Activated T-cell treated with anti-CD3 and anti-CD28 coated beads for 24 hours (primary cell): ENCODE results near the gene SIX1.

Experiments
- DNase-seq: peaks from one replicate; pipeline ENCODE4 v3.0.0-alpha.2; 2020; ENCODE audit warnings: low read depth

The SIX1 gene

DNA sequence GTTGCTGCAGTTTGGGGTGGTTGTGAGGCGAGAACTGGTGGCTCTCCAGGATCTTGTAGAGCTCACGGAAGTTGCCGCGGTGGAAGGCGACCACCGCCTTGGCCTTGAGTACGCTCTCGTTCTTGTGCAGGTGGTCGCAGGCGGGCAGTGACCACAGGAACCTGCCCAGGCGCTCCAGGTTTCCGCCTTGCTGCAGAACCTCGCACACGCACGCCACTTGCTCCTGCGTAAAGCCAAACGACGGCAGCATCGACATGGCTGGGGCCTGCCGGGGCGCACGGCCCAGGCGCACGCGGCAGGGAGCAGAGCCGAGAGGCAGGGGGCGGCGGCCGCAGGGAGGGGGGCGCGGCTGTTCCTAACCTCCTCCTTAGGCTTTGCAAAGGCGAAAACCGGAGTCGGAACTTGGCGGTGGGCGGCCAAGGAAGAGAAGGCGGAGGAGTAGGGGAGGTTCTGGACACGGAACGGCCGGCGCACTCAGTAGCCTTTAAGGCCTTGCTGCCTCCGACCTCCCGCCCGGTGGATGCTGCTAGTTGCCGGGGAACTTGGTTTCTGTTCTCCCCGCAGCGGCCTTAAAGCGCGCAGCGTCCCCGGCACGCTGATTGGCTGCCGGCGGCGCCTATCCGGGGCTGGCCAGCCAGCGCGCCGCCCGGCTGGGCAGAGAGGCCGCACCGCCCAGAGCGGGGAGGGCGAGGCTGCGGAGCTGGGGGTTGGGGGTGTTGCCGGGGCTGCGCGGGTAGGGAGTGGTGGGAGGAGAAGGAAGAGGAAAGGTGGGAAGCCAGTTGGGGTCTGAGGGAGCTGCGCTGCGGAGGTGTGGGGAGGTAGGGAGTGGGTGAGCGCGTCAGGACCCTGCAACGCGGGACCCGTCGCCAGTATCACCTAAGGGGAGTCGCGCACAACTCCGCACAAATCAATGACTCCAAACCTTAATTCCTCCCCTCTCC lies at the start of gene SIX1:
Gene SIX1, minus strand, starts transcription at position 544 of the 941 bp plus-strand sequence. Its CDS starts 288 bp downstream, at position 256.
- DNase-seq = no peak

- no peak for DNase-seq
Observed at GRCh38 chr14:60695327-60695726, 46.0 kb upstream of the SIX1 start.

DNA sequence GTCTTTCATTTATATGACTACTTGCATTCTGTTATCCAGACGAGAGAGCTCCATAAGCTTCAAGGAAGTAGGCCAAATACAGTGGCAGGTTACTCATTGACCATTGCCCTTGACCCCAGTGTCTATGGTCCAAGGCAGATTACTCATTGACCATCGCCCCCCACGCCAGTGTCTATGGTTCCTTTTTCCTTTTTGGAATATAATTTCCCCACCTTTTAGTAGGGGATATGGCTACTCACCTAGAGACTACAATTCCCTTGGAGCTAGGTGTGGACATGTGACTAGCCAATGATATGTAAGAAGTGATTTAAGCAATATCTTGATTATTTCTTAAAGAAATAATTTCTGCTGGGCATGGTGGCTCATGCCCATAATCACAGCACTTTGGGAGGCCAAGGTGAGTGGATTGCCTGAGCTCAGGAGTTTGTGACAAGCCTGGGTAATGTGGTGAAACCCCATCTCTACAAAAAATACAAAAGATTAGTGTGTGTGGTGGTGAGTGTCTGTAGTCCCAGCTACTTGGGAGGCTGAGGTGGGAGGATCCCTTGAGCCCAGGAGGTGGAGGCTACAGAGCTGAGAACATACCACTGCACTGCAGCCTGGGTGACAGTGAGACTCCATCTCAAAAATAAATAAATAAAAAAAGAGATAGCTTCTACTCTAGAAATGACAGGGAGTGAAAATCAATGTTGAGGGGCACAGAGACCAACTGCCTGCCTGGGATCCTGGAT lies 42.3 kb upstream of the SIX1 start:
- DNase-seq = no peak

GRCh38 chr14:60686865-60687264 lies 37.6 kb upstream of the SIX1 start:
- no peak for DNase-seq

DNA sequence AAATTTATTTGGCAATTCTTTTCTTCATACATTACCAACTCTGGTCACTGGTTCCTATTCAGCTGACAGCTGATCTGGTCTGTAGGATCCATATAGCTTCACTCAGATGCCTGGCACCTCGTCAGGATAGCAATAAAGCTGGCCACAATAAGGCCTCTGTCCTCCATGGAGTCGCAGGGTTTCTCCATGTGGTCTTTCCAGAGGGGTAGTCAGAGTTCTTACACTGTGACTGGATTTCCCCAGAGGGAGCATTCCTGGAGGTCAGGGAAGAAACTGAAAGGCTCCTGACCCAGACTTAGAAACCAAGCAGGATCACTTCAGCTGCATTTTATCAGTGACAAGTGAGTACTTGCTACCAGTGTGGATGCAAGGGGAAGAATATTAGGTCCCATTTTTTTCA lies 34.9 kb upstream of the SIX1 start:
- DNase-seq = no peak

GRCh38 chr14:60681271-60681670 lies 32.0 kb upstream of the SIX1 start:
- no peak for DNase-seq

- no peak for DNase-seq
Observed at GRCh38 chr14:60680511-60680910, 31.2 kb upstream of the SIX1 start.

DNA sequence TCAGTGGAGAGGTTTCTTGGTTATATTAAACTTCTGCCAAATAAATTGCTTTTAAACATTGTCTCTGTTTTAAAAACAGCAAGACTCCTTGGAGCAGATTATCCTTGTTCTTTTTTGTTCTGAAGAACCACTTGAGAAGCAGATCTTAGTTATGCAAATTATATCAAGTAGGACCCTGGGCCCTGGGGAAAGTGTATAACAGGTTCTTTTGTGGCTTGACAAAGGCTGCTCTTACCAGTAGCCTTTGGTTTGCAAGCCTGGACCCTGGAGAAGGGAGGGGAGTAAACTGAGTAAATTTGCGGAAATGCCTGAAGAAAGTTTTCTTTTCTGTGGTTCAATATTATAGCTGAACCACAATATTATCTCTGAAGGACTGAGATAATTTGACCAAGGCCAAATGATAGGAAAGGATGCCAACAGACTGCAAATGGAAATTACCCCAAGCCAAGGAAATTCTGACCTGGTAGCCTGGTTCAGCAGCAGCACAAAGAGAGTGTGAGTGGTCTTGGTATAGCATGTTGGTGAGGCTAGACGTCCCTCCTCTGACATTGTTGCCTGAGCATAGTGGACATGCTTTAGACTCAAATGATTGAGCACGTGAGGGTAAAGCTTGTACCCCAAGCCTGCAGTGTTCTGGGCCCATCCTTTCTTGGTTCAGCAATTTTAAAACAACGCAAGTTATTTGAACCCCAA lies 30.4 kb upstream of the SIX1 start:
- no peak for DNase-seq

DNA sequence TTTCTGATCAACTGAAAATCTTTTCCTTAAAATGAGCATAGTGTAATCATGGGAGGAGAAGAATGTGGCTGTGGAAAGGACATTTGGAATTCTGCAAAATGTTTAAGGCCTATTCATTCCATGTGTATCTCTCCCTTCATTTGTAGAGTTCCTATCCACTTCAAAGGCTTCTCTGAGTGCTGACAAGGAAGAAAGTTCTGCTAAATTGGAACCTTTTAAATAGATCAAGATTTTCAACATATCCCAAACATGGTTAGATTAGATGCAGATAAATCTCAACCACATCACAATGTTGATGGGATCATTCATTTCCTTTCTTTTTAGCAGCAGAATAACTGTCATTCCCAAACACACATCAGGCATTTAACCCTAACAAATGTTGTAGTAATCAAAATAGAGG lies 28.4 kb upstream of the SIX1 start:
- DNase-seq = no peak

DNA sequence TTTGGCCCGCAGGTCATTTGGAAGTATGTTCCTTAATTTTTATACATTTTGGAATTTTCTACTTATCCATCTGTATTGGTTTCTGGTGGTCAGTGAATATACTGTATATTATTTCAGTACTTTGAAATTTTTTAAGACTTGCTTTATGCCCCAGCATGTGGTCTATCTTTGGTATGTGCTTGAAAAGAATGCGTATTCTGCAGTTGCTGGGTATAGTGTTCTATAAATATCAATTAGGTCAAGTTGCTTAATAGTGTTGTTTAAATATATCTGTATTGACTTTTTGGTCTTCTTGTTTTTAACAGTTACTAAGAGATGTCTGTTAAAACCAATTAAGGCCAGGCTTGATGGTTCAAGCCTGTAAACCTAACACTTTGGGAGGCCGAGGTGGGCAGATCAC lies 21.7 kb upstream of the SIX1 start:
- DNase-seq = no peak

DNA sequence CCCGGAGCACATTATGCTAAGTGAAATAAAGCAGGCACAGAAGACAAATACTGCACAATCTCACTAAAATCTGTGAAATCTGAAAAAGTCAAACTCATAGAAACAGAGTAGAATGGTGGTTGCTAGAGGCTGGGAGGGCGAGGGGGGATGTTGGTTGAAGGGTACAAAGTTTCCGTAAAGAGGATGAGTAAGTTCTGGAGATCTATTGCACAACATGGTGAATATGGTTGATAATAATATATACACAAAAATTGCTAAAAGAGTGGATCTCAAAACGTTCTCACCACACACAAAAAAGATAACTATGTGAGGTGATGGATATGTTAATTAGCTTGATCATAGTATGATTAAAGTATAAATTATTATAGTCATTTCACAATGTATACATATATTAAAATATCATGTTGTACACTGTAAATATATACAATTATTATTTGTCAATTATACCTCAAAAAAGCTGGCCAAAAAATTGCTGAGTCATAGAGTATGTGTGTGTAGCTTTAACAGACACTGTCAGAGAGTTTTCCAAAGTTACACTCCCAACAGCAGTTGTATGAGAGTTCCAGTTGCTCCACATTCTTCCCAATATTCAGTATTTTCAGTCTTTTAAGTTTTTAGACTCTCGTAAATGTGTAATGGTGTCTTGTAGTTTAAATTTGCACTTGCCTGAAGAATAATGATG lies 19.3 kb upstream of the SIX1 start:
- DNase-seq = no peak

DNA sequence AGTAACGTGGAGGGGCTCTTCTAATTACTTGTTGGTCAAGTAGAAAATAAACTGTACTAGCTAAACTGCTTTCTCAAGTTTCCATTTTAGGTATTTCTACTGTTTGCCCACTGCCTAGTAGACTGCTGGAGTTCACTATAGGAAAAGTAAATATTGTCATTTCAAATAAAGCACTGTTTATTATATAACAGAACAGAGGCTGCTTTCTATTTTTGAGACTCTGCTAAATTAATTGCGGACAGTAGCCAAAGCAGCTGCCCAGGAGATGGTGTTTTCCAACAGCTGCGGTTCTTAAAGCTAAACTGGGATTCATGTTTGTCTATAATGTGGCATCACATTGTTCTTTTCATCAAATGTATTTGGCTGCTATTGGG lies 15.9 kb upstream of the SIX1 start:
- DNase-seq = no peak

DNA sequence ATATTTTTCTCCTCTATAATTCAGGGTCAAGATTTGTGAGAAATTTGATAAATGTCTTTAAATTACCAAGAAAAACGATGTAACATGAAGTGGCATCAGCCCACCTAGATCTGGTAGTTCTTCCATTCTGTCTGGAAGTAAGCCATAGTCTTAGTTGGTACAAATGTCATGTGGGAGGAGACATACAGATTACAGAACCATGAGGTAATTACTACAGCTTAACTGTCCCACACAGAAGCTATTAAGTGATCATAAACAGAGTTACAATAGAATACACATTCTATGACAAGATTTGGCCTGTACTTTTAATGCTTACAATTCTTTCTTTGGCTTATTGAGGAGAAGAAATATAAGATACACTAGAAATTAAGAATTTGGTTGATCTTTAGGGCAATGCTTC lies 13.7 kb upstream of the SIX1 start:
- DNase-seq = no peak

DNA sequence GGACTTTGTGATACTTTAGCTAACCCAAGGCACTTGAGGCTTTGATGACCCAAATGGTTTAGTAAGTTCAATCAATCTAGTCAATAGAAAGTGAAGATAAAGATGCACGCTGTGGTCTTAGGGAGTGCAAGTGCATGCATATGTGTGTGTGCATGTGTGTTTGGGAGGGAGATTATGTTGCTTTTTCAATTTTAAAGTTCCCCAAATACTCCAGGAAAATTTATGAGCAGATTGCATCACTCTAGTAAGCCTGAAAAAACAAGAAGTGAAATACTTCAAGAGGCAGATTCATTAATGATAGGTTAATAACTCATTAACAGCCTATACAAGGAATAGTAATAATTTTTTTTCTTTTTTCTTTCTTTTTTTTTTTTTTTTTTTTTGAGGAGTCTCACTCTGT lies 12.4 kb upstream of the SIX1 start:
- DNase-seq = no peak

DNA sequence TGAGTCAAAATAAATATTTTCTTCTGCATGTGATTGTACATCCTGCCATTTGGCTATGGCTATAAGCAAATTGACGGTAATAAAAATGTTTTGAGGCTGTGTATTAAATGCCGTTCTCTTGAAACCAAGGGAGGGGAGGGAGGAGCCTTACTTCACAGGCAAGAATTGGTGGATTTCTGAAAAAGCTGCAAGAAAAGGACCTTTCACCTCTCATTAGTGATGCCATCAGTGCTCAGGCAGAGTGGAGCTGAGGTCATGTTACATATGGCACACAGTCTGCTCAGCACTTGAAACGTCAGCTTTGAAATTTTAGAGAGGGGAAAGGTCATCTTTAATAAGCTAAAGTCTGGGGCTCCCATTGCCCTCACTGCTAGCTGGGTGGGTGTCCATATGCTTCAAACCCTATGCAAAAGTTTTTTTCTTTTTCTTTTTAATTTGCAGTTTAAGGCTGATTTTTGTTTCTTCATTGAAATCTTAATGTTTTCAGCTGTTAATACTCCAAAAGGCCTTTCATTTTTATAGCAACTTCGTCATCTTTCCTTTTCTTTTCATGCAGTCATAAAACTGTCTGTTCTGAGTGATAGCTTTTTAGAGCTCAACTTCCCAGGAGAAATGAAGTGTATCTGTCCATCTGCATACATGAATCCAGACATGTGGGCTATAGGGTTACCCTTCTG lies 9.8 kb upstream of the SIX1 start:
- no peak for DNase-seq

DNA sequence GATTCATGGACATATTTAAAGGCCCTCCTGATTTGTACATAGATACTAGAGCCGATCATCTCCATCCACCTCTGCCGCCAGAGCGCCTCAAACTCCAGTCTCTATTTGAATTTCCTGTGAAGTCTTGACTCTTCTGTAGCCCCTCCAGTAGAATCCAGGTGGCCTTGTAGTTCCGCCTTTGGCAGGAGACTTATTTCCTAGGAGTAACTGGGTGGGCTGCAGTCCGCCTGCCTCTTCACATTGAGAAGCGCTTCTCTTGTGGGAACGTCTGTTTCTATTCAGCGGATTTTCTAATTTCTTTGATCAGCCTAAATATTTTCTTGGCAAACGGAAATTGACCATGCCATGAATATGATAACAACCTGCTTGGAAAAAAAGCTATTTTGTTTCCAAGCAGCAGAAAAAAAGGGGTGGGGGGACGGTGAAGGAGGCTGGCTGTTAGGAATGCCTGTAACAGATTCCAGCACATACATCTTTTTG lies 9.0 kb upstream of the SIX1 start:
- DNase-seq = no peak

DNA sequence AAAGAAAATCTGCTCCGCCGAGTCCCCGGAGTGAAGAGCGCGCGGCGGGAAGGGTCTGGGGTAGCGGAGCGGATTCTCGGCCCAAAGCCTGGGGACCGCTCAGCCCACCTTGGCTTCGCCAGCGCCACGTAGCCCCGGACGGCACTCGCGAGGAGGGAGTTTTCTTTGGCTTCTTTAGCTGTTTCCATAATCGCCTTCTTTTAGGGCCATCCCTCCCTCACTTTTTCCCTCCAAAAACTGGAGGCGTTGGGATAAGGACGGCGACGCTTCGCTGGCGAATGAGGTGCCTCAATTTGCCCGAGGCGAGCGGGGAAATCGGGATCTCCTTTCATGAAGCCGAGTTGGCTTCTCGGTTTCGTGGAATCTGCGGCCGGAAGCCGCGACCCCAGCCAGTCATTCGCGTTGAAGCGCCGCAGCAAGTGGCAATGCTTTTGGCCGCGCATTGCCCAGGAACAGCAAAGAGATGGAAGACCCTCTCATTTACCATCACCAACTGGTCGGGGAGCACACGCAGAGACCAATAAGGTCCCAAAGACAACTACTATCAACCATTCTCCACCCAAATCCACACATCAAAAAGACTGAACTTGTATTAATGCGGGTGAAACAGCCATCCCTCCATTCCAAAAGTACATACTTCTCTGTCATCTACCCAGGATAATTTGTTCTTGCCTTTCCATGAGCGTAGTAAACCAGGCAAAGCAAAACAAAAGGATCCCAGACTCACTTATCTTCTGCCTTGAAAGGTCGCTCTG lies 8.4 kb upstream of the SIX1 start:
- no peak for DNase-seq

GRCh38 chr14:60656686-60657455 lies 7.6 kb upstream of the SIX1 start:
- no peak for DNase-seq

DNA sequence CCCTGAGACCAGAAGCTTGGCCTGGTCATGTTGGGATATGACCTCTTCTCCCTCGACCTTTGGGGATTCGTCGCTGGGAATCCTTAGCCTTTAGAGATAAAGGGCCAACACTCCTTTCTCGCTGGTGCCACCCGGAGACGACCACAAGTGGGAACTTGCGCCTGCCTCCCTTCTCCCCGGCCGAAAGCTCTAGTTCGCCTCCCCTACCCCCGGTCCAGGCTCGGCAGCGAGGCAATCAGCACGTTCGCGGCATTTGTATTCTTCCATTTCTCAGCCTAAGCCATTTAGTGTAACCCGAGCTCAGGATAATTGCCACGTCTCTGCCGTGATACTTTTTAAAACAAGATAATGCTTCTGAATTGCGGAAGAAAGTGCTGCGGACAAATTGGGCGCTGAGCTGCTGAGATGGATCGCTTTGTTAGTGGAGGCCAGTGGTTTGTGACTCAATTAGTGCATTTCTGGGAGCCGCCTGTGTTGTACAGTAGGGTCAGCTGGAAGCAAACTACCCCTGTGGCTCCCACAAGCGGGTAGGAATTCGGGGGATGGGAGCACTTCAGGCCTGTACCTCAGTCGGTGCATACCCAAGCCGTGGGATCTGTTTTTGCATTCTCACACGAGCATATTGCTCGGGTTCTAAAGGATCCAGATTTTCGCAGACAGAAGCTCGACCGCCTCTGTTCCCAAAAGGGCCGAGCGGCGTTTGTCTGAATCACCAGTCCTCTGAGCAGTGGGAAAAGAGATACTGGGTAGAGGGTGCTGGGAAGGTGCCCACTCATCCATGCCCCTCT lies 6.8 kb upstream of the SIX1 start:
- DNase-seq = no peak
